A549 (cell line): ENCODE data around the gene MGME1.

ENCODE experiments used
- BHLHE40 ChIP-seq: IDR thresholded peaks from 2 replicates; pipeline ENCODE4 v1.6.1; 2012; ENCODE audit warnings: low read depth, low read length, inconsistent platforms
- EHMT2 ChIP-seq: fragments of 200-600 bp; sonication (generic); IDR thresholded peaks from 2 replicates; pipeline ENCODE4 v1.6.1; 2016; ENCODE audit warnings: antibody characterized with exemption, low read depth, mild to moderate bottlenecking, moderate library complexity
- EP300 ChIP-seq, 2 experiments: fragments of >200 bp; sonication (Bioruptor Twin); formaldehyde crosslinking; IDR thresholded peaks; 2 replicates in 1 of 2; 3 replicates in 1 of 2; pipeline ENCODE4 v1.6.1; 2016 to 2017
- FOSL2 ChIP-seq, 2 experiments: fragments of 450-650 bp in 1 of 2; fragments of >200 bp in 1 of 2; sonication (Bioruptor Twin) in 1 of 2; formaldehyde crosslinking; IDR thresholded peaks; 2 replicates each; pipeline versions ENCODE4 v1.5.0 to v1.6.1; 2016 to 2020; ENCODE audit warnings: mild to moderate bottlenecking in 1 of 2, moderate library complexity in 1 of 2
- MAFK ChIP-seq: fragments of 450-650 bp; IDR thresholded peaks from 2 replicates; pipeline ENCODE4 v1.6.1; 2014; ENCODE audit not compliant: partially characterized antibody
- MAX ChIP-seq: IDR thresholded peaks from 2 replicates; pipeline ENCODE4 v1.6.1; 2012
- PHF8 ChIP-seq: fragments of 200-600 bp; sonication (generic); IDR thresholded peaks from 2 replicates; pipeline ENCODE4 v1.6.1; 2016; ENCODE audit warnings: low read depth, mild to moderate bottlenecking, antibody characterized with exemption, moderate library complexity, borderline replicate concordance
- RAD21 ChIP-seq, 2 experiments: fragments of >200 bp in 1 of 2; sonication (Bioruptor Twin) in 1 of 2; formaldehyde crosslinking in 1 of 2; IDR thresholded peaks in 1 of 2; conservative IDR thresholded peaks in 1 of 2; 2 replicates in 1 of 2; 3 replicates in 1 of 2; pipeline ENCODE4 v1.6.1; 2012 to 2018; ENCODE audit warnings: inconsistent platforms in 1 of 2
- SMC3 ChIP-seq: fragments of >200 bp; sonication (Bioruptor Twin); formaldehyde crosslinking; IDR thresholded peaks from 3 replicates; pipeline ENCODE4 v1.6.1; 2018; ENCODE audit warnings: inconsistent platforms
- ZSCAN20 ChIP-seq: fragments of 250-450 bp; sonication (Bioruptor Pico); IDR thresholded peaks from 2 replicates; pipeline ENCODE4 v1.8.0; 2022; ENCODE audit warnings: mild to moderate bottlenecking, moderate library complexity
- TF ChIP-seq, protein P1 (sequence below): fragments of >200 bp; sonication (Bioruptor Twin); formaldehyde crosslinking; IDR thresholded peaks from 3 replicates; pipeline ENCODE4 v1.5.1; 2016
- TF ChIP-seq, protein P2 (sequence below): fragments of 200-600 bp; sonication (generic); IDR thresholded peaks from 2 replicates; pipeline ENCODE4 v1.6.1; 2016; ENCODE audit warnings: antibody characterized with exemption, mild to moderate bottlenecking, moderate library complexity

- no peak for TF ChIP-seq ZSCAN20 (CRISPR knock-in tag)
- no peak for TF ChIP-seq PHF8
- TF ChIP-seq, protein P1, sequence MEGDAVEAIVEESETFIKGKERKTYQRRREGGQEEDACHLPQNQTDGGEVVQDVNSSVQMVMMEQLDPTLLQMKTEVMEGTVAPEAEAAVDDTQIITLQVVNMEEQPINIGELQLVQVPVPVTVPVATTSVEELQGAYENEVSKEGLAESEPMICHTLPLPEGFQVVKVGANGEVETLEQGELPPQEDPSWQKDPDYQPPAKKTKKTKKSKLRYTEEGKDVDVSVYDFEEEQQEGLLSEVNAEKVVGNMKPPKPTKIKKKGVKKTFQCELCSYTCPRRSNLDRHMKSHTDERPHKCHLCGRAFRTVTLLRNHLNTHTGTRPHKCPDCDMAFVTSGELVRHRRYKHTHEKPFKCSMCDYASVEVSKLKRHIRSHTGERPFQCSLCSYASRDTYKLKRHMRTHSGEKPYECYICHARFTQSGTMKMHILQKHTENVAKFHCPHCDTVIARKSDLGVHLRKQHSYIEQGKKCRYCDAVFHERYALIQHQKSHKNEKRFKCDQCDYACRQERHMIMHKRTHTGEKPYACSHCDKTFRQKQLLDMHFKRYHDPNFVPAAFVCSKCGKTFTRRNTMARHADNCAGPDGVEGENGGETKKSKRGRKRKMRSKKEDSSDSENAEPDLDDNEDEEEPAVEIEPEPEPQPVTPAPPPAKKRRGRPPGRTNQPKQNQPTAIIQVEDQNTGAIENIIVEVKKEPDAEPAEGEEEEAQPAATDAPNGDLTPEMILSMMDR = no peak
- TF ChIP-seq MAFK = no peak
- TF ChIP-seq RAD21 (conservative IDR thresholded peaks at IDR 0.05 in 1 of 2, IDR thresholded peaks at IDR 0.05 in 1 of 2) = no peak
- no peak for TF ChIP-seq EP300 (IDR thresholded peaks at IDR 0.05)
- TF ChIP-seq EHMT2 = no peak
- TF ChIP-seq MAX = no peak
- TF ChIP-seq BHLHE40 = no peak
- TF ChIP-seq, protein P2, sequence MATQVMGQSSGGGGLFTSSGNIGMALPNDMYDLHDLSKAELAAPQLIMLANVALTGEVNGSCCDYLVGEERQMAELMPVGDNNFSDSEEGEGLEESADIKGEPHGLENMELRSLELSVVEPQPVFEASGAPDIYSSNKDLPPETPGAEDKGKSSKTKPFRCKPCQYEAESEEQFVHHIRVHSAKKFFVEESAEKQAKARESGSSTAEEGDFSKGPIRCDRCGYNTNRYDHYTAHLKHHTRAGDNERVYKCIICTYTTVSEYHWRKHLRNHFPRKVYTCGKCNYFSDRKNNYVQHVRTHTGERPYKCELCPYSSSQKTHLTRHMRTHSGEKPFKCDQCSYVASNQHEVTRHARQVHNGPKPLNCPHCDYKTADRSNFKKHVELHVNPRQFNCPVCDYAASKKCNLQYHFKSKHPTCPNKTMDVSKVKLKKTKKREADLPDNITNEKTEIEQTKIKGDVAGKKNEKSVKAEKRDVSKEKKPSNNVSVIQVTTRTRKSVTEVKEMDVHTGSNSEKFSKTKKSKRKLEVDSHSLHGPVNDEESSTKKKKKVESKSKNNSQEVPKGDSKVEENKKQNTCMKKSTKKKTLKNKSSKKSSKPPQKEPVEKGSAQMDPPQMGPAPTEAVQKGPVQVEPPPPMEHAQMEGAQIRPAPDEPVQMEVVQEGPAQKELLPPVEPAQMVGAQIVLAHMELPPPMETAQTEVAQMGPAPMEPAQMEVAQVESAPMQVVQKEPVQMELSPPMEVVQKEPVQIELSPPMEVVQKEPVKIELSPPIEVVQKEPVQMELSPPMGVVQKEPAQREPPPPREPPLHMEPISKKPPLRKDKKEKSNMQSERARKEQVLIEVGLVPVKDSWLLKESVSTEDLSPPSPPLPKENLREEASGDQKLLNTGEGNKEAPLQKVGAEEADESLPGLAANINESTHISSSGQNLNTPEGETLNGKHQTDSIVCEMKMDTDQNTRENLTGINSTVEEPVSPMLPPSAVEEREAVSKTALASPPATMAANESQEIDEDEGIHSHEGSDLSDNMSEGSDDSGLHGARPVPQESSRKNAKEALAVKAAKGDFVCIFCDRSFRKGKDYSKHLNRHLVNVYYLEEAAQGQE = no peak
- no peak for TF ChIP-seq FOSL2 (IDR thresholded peaks at IDR 0.05)
- TF ChIP-seq FOSL2 (CRISPR knock-in tag; IDR thresholded peaks at IDR 0.05) = no peak
- no peak for TF ChIP-seq SMC3
Measured at GRCh38 chr20:17933711-17934110, 35.1 kb upstream of the MGME1 start.
